Activated T-cell treated with anti-CD3 and anti-CD28 coated beads for 48 hours (primary cell): ENCODE measurements around the gene HRH3.

ENCODE experiments used
- DNase-seq: peaks from one replicate; pipeline ENCODE4 v3.0.0-alpha.2; 2020; ENCODE audit warnings: low read depth

Gene HRH3

DNA sequence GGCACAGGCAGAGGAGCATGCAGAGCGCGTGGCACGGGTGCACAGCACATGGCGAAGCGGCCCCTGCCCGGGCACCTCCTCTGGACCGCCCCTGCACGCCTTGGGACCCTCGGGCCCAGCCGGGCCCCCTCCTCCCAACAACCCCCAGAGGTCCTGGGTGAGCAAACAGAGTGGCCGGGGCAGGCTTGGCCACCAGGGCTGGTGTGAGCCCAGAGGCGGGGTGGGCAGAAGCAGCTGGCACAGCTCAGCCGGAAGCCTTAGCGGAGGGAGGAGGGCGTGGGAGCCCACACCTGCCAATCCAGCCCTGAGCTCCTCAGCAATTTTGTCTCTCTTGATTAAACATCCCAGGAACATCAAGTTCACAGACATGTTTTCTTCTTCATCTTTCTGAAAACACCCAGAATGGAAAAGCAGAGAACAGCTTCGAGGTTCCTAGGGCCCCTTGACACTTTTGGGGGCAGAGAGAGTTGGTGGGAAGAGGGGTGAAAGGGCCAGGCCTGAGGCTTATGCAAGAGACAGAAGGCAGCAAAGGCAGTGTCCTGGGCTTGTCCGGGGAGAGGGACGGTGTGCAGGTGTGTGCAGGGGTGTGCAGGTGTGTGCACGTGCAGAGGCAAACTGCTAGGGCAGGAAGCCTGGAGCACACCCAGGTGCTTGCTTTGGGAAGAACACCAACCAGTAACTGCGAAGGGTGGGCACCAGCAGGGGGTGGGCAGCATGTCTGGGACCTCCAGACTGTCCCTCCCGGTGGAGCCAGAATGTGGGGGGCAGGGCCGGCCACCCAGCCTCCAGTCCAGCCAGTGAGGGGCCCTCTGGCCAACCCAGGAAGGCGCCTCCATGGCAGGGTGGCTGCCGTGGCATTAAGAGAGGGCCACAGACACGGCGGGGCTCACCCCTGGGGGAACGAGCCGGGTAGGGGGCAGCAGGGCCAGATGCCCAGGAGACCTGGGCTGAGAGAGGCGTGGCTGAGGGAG, 4.8 kb downstream of the HRH3 start:
- no peak for DNase-seq

DNA sequence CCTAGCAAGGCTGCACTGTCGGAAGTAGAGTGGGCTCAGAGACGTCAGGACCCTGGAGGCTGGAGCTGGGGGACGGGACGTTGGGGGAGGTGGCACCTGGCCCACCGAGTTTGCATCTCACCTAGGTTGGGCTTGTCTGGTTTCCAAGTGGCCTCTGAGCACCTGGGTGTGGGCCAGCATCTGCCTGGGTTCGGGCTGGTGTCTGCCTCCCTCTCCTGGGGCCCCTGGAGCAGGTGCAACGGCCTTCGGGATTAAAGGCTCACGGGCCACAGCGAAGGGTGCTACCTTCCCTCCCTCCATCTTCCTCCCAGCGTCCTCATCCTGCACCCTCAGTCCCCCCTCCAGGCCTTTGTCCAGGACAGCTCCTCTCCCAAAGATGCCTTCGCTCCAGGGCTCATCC, 6.0 kb downstream of the HRH3 start:
- no peak for DNase-seq

DNA sequence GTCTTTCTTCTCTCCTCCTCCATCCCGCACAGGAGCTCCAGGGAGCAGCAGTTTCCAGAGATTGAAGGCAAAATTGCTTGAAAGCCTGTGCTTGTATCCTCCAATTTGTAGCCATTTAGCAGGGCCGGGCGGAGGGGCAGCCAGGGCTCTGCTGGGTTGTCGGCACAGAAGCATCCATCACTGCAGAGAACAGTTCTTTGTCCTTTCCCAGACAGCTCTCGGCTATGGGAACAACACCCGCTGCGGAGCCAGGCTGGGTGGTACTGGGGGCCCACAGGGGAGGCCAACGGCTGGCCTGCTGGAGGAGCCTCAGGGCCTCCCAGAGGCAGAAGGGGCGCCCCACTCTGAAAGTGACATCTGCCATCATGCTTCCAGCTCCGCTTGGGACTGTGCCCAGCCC, 7.8 kb downstream of the HRH3 start:
- no peak for DNase-seq

DNA sequence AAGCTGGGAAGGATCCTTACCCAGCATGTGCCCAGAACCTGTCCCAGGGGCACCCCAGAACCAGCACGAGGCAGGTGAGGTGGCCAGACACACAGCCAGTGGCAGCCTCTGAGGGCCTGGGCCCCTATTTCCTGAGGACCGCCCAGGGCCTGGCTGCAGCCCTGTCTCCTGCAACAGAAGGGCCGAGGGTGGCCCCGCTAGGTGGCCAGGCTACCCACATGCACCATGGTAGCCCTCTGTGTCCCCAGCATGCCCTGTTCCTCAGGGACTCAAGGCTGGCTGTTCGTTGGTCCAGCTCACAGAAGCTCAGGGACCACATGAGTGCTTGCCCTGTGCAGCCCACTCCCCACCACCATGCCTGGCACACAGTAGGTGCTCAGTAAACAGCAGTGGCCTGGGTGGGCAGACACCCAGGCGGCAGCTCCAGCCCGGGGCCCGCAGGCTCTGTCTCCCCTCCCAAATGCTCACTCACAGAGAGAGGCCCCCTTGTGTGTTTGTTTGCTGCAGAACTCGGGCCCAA, 8.2 kb downstream of the HRH3 start:
- DNase-seq = no peak

DNA sequence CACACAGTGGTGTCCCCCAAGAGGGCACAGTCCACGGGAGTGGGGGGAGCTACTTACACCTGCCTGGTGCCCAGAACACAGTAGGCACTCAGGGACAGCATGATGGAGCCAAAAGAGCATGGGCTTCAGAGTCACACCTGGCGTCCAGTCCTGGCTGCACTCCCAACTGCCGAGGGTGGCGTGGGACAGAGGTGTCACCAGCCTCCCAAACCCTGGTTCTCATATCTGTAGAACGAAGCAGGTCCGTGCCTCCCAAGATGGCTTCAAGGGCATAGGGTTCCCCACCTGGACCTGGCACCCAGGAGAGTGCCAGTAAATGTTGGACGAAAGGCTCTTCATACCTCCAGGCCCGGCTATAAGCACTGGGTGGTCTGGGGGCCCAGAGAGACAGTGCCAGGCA, 8.9 kb downstream of the HRH3 start:
- no peak for DNase-seq

DNA sequence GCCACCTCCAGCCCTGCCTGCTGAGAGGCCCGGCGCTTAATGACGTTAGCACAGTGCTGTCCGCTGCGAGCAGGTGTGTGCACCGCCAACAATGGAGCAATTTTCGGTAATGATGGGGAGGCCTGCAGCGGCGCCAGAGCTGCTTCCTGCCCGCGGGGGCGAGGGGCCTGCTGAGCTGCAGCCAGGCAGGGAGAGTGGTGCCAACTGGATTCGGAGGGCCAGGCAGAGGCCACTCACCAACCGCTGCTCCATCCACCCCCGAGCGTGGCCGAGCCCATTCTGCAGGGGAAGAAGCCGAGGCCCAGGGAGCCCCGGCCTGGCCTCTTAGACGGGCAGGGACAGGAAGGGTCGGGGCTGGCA, 9.6 kb downstream of the HRH3 start:
- DNase-seq = no peak

DNA sequence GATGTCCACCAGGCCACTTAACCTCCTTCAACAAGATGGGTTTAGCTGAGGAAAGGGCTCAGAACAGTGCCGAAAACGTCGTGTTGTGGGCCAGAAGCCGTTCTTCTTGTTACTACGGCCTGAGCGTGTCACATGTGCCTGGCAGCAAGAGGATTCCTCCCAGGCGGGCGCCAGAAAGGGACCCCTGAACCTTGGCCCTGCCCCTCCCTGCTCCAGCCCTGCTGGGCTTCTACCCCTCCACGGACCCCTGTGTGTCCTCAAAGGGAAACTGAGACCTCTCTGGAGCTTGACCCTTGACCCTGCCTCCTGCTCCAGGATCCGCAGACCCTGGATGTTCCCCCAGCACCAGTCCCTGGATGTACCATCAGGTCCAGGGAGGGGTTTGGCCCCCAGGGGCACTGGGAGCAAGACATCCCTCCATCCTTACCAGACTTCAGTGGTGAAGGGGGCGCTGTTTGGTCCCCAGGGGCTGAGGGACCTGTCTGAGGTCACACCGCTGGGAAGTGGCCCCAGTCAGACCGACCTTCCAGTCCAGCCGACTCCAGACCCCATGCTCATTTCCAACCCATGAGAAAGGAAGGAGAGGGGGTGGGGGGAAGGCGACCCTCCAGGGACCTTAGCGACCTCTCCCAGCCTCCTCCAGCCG, 10.1 kb downstream of the HRH3 start:
- no peak for DNase-seq

DNA sequence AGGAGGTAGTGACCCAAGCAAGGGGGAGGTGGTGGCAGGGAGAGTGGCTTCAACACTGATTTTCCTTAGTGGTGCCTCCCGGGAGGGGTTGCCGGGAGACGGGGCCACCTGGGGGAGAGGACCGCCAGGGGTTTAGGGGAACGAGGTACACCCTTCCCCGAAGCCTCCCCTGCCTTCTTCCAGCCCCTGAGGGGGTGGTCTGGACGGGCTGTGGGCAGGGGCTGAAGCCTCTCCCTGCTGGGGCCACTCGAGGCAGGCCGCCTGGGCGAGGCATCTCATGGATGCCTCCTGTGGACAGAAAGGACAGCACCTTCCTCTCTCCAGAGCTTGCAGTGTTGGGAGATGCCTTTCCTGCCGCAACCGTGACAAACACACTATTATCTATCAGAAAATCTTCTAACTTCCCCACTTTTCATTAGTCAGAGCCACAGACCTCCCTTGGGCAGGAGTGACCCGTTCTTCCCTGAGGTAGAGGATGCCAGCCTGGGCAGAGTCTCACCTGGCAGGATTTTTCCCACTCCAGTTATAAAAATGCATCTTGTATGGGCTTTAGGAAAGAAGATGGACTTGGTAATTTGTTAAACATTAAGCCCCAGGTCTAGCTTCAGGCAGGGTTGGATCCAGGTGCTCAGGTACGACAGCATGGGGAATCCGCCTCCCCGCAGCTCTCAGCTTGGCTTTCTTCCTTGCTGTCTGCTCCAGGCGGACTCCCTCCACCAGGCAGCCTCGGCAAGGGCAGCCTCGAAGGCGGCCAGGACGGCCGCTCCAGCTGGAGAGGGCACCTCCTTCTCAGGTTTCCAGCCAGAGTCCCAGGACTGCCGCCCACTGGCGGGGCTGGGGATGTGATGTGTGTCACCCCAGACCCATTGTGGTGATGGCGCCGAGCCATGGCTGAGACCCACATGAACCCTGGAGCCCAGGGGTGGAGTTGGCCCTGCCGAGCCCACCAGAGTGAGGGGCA, 11.0 kb downstream of the HRH3 start:
- no peak for DNase-seq

DNA sequence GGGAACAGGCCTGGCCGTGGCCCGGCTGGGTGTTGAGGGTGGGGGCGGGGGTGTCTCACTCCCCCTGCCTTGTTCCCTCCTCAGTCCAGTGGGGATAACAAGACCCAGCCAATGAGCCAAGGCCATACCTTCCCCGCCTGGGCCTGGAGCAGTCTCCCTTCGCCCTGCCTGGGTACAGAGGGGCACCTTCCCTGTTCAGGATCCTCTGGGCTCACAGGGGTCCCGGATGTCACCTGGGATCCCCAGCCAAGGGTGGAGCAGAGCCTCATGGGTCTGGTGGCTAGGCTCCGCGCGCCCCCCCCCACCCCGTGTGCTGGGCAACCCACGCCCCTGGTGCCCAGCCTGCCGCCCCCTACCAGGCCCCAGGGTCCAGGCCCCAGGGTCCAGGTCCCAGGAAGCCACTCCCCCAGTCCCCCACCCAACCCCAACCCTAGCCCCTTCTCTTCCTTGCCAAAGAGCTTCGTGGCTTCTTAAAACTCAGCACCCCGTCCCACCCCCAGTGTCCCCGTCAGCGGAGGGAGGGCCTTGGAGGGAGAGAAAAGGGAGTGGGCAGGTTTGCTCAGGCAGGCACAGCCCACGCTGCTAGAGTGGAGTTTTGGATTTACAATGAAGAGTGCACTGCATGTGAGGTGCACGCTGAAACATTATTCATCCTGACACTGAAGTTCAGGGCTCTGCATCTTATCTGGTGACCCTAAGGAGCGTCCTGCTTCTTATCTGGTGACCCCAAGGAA, 11.8 kb downstream of the HRH3 start:
- no peak for DNase-seq

DNA sequence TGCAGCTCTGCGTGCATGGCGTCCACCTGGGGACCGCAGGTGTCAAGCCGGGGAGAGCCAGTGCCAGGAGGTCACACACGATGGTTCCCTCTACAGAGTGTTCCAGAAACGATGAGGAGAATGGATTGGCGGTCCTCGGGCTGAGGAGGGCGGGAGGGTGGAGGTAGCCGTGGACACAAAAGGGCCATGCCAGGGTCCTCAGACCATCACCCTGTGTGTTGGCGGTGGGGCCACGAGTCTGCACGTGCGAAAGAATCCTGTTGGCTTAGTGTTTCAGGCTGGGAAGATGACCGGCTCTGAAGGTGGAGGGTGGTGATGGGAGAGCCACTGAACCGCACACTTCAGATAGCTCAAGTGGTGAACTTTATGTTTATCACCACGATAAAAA, 13.7 kb downstream of the HRH3 start:
- no peak for DNase-seq

DNA sequence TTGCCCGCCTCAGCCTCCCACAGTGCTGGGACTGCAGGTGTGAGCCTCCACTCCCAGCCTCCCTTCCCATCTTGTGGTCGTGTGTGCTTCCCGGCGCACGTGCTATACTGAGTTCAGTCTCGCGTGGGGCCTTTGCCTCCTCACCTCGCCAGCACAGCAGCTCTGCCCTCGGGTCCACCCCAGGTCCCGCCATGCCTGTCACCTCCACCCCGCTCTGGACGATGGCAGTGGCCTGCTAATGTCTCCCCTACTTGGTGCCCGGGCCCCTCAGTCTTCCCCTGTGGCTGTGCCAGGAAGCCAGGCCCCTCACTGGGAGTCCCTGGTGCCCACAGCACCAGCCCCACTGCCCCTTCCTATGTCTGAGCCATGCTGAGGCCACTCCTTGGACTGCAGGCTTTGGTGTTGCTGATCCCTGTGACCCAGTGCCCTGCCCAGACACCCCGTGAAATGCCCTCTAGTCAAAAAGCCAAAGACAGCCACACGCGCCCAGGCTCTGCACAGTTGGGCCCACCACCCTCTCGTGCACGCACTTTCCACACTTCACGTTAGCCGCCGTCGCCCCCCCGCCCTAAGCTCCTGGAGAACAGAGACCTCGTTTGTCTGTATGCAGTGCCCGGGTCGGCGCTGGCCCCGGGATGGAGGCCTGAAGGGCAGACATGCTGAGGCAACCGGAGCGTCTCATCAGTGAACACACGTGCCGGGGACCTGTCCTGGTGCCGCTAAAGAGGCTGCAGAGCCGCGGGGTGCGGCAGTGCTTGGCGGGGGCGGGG, 14.3 kb downstream of the HRH3 start:
- no peak for DNase-seq

DNA sequence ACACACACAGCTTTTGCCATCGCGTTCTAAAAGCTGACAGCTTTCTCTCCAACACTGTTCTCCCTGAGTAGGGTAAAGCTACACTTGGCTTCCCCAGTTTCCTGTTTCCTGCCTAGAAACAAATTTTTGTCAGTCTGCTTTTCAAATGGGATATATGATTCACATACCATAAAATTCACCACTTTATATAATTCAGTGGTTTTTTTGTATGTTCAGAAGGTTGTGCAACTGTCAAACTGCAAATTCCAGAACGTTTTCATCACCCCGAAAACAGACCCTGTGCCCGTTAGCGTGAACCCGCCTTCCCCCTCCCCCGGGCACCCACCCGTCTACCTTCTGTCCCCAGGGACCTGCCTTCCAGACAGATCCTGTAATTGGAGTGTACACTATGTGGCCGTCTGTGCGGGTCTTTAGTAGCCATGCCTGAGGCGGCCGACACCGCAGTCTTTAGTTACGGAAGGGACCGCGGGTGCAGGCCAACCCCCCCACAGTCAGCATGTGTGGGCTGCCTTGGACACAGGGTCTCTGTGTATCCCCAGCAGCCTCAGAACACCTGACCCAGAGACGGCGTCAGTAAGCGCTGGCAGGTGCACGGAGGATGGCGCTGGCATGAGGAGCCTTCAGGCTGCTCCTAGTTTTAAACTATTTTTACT, 16.6 kb downstream of the HRH3 start:
- DNase-seq = no peak

DNA sequence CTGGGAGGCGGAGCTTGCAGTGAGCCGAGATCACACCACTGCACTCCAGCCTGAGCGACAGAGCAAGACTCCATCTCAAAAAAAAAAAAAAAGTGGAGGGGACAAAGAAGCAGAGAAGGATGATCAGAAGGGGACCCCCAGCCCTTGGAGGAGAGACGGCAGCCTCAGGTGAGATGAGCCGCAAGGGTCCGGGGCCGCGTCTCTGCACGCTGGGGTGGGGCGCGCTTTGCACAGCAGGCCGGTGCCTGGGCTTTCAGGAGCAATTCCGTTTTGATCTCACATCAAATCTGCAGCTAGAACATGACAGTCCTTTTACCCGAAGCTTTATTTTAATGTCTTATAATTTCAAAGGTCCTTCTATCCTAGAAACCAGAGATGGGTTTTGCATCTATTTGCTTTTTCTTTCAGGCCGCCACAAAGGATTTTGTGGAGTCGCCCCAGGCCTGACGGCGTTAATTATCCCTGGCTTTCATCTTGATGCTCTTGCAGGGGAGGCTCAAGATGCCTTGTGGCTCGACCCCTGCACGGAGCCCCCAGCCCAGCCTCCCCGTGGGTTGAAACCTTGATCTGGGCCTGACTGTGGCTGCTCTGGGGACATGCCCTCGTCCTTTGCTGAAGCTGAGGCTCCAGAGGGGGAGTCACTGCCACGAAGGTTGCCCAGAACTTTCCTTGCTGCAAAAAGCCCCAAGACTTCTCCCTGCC, 17.3 kb downstream of the HRH3 start:
- no peak for DNase-seq

DNA sequence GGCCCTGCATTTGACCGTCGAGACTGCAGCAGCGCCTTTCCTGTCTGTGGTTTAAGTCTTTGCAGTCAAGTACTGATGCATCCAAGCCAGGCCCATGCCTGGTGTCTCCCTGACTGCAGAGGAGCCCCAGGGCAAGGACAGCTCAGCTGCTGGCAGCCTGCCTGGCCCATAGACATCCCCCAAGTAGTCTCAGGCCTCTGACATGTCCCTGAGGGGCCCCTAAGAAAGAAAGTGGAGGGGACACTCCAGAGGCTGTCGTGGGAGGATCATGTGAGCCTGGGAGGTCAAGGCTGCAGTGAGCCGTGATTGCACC, 18.0 kb downstream of the HRH3 start:
- DNase-seq = no peak

DNA sequence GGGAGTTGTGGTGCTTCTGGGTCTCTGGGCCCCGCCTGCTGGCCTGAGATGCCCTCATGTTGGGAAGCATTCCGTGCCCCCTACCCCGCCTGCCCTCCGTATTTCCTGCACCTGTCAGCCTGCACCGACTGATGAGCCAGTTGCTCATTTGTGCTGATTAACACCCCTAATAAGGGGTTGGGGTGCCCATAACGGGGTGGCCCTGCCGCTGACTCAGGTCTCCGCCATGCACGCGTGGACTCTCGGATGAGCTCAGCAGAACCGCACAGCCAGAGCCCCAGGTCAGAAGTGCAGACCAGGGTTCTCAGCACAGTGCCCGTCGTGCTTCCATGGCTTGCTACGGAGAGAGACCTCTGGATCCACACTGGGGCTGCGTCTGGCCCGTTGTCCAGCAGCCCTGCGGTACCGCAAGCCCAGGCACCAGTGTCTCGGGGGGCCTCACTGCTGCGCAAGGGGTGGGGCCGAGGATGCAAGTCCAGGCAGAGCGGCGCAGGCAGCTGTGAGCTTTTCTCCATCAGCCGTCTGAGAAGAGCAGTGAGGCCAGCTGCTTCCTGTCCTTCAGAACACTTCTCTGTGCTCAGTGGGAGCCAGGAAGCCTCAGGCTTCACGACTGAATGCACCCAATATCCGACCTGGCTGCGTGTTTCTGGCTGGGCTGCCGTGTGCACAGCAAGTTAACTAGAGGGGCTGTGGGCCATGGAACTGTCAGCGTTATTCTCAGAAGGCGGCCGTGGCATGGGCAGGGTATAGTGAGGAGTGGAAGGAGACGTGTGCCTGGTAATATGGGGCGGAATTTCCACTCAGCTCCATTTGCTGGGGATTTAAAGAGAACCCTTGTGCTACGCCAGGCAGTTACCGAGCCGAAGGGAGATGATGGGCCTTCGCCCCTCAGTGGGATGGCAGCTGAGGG, 18.6 kb downstream of the HRH3 start:
- no peak for DNase-seq

DNA sequence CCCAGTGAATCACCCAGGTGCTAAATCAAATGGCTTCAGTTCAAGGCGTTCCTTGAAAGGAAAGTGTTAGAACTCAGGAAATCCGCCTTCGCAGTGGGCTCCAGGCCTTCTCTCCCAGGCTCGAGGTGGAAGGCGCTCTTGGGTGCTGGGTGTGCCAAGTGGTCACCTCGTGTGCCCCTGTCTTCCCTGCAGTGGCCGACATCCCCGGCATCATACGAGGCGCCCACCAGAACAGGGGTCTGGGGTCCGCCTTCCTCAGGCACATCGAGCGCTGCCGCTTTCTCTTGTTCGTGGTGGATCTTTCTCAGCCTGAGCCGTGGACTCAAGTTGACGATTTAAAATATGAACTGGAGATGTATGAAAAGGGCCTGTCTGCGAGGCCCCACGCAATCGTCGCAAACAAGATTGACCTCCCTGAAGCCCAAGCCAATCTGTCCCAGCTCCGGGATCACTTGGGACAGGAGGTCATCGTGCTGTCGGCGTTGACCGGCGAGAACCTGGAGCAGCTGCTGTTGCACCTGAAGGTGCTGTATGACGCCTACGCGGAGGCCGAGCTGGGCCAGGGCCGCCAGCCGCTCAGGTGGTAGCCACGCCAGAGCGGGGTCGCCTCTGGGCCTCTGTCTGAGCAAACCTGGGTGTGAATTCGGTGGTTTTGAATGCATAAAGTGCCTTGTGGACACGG, 19.4 kb downstream of the HRH3 start:
- no peak for DNase-seq

DNA sequence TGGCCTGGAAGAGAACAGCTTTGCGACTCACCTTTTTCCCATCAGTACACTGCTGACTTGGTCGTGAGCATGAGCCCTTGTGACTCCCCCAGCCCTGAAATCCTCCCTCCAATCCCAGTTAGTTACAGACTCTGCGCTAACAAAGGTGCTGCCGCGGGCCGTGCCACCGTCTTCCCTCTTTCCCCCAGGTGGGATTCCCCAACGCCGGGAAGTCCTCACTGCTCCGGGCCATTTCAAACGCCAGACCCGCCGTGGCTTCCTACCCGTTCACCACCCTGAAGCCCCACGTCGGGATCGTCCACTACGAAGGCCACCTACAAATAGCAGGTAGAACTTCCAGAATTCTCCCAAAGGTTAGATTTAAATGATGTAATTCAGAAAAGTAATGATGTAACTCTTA, 21.1 kb downstream of the HRH3 start:
- no peak for DNase-seq

DNA sequence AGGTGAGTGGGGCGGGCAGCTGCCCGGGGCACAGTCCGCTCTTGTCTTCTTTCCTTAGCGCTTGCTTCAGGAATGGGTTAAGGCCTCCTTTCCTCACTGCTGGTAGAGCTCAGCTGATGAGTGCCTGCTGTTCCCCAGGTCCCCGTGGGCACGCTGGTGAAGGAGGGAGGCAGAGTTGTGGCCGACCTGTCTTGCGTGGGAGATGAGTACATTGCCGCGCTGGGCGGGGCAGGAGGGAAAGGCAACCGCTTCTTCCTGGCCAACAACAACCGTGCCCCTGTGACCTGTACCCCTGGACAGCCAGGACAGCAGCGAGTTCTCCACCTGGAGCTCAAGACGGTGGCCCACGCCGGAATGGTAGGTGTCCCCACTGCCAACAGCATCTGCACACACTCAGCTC, 21.6 kb downstream of the HRH3 start:
- no peak for DNase-seq
